ENCODE data around the gene GNAS-AS1.
A peak's percentile ranks its signal among the peaks of the same experiment; 100 is the strongest.
"Not testable (repeated sequence)": the region's sequence is repeated elsewhere in the genome, so short reads cannot be mapped to it uniquely, and the experiment has no call there.

GNAS-AS1 gene

DNA sequence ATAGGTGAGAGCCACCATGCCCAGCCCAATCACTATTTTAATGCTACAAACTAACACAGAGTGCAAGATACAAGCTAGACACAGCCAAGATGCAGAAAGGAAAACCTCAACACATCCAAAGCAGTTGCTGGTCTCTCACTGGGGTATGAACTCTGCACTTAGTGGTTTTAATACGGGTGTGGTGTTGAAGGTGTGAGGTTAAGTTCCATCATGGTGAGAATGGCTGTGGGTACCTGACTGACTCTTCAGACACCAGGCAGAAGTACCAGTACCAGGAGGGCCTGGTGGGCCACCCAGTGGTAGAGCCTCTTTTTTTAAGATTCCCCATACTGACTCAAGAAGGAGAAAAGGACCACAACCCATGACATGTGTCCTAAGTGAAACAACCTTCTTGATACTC is 13.0 kb downstream of the GNAS-AS1 start:
- no peak for DNase-seq (ENCODE audit: low read depth)
- H3K4me3 ChIP-seq (ENCODE audit: low read depth, low read length), result no peak overlapping the region
- TF ChIP-seq CTCF (conservative IDR thresholded peaks at IDR 0.05; ENCODE audit: low read depth, low read length), result no peak

- TF ChIP-seq CTCF (conservative IDR thresholded peaks at IDR 0.05; ENCODE audit: low read depth, low read length), result no peak
- H3K4me3 ChIP-seq (ENCODE audit: low read depth, low read length), result no peak overlapping the region
- no peak for DNase-seq (ENCODE audit: low read depth)
Measured at GRCh38 chr20:58836616-58837204, 14.0 kb downstream of the GNAS-AS1 start.

- H3K4me3 ChIP-seq (ENCODE audit: low read depth, low read length), result no peak overlapping the region
- no peak for DNase-seq (ENCODE audit: low read depth)
- no peak for TF ChIP-seq CTCF (conservative IDR thresholded peaks at IDR 0.05; ENCODE audit: low read depth, low read length)
Measured at GRCh38 chr20:58835231-58835630, 15.5 kb downstream of the GNAS-AS1 start.

GRCh38 chr20:58833921-58834320 is 16.8 kb downstream of the GNAS-AS1 start:
- TF ChIP-seq CTCF (conservative IDR thresholded peaks at IDR 0.05; ENCODE audit: low read depth, low read length), result no peak
- DNase-seq (ENCODE audit: low read depth), result peak; percentile 40

DNA sequence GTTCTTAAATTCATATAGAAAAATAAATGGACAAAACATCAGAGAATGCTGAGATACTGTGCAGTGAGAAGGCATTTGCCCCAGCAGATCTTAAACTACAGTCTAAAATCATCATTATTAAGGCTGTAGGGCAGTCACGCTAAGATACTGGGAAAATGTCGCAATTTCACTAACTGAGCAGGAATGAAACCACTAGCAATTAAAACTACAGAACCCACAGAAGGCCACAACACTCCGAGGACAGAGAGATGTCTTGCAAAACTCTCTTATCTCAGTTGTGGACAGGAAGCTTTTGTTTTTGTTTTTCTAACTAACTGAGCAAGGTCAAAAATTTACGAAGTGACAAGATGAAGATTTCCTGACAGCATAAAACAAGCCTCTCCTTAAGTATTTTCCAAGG is 18.2 kb downstream of the GNAS-AS1 start:
- DNase-seq (ENCODE audit: low read depth), result peak; percentile 38
- TF ChIP-seq CTCF (conservative IDR thresholded peaks at IDR 0.05; ENCODE audit: low read depth, low read length), result no peak
- no peak overlapping the region for H3K4me3 ChIP-seq (ENCODE audit: low read depth, low read length)

More at GRCh38 chr20:58833921-58834320, 16.8 kb downstream of the GNAS-AS1 start:
- H3K4me3 ChIP-seq (ENCODE audit: low read depth, low read length), result no peak overlapping the region

GRCh38 chr20:58829531-58829941 is 21.2 kb downstream of the GNAS-AS1 start:
- H3K4me3 ChIP-seq (ENCODE audit: low read depth, low read length), result no peak overlapping the region
- no peak for TF ChIP-seq CTCF (conservative IDR thresholded peaks at IDR 0.05; ENCODE audit: low read depth, low read length)
- peak; percentile 34 for DNase-seq (ENCODE audit: low read depth)

DNA sequence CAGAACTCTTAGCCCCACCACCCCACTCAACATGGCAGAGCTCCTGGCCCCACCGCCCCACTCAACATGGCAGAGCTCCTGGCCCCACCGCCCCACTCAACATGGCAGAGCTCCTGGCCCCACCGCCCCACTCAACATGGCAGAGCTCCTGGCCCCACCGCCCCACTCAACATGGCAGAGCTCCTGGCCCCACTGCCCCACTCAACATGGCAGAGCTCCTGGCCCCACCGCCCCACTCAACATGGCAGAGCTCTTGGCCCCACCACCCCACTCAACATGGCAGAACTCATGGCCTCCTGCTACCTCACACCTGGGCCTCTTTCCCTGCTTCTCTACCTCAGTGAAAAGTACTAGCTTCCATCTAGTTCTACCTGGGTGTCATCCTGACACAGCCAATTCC is 21.9 kb downstream of the GNAS-AS1 start:
- not testable (repeated sequence) for H3K4me3 ChIP-seq (ENCODE audit: low read depth, low read length); DNase-seq (ENCODE audit: low read depth)
